GM21528 (cell line): Measurements from ENCODE around the gene HMGCS2.

Experiments used
- ATAC-seq: cut with Tn5 transposase; IDR thresholded peaks from one replicate; pipeline ENCODE4 v1.9.1; 2021; ENCODE audit warnings: mild to moderate bottlenecking, moderate library complexity; ENCODE audit not compliant: unreplicated experiment, low FRiP score

The HMGCS2 gene

DNA sequence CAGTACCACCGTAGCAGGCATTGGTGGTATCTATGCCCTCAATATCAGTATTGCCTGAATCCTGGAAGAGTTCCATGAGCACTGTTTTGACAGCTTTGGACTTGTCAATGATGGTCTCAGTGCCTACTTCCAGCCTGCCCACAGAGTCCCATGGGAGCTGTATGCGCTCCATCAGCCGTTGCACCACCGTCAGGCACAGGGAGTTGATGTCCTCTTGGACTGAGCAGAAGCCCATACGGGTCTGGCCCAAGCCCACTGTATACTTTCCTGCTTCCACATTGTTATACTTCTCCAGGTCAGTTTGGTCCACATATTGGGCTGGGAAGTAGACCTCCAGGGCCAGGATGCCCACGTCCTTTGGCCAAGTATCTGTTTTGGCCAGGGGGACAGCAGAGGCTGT lies 4.5 kb downstream of the HMGCS2 start:
- ATAC-seq: no peak

DNA sequence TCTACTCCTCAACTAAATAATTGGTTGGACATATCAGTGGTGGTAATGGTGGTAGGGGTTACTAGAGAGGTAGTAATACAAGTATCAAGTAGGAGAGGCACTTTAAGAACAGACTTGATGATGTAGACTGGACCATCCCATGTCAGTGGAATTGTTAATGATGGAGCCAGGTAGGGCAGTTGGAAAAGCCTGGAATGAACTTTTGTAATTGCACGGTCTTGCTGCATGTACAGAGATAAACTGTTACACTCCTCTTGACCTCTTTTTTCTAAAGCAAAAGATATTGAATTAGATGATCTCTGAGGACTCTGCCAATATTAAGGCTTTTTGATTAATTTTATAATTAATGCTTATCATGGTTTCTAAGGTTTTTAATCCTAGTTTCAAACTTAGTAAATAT lies 5.8 kb downstream of the HMGCS2 start:
- ATAC-seq: no peak

DNA sequence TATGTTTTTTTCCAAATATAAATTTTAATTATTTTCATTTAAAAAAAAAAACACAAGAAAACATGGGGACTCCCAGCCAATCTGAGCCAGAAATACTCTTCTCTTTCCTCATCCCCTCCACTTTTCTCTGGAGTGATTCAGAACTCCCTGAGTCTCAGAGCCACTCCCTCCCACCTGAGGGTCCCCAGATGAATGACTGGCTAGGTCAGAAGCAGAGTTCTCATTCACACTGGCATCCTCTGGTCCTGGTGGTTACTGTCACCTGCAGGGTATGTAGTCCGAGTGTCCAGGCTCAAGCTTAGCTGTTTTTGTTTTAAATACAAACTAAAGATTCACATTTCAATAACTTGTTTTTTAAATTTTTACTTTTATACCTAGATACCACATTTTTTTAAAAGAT lies 6.3 kb downstream of the HMGCS2 start:
- no peak for ATAC-seq

DNA sequence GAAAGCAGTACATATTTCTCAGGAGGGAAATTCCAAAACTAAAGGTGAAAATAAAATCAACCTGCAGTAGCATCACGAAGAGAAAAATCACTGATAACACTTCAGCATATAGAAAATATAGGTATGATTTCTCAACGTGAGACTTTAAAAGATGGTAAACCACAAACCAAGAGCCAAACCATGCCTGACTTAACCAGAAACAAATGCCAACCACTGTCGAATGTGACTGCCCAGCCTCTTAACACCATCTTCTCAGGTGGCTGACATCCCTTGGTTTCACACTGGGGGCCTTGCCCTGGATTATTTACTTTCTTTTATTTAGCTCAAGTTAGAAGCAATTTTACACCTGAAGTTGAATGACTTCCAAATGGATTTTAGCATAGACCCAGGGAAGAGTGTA lies 10.1 kb downstream of the HMGCS2 start:
- ATAC-seq: no peak

DNA sequence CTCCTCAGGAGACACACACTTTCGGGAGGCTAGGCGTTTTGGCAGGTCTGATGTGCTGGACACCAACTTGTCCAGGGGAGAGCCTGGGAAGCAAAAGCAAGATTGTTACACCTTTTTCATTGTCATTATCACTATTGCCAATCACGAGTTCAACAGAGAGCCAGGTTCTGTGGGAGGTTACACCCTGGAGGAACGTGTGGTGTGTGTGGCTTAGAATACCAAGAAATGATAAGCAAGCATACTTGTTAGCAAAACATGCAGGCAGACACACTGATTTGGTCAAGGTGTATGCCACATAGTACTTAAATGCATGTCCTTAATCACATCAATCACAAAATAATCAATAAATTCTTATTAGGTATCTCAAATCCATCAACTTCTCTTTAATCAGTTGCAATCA lies 16.1 kb downstream of the HMGCS2 start:
- ATAC-seq: no peak

DNA sequence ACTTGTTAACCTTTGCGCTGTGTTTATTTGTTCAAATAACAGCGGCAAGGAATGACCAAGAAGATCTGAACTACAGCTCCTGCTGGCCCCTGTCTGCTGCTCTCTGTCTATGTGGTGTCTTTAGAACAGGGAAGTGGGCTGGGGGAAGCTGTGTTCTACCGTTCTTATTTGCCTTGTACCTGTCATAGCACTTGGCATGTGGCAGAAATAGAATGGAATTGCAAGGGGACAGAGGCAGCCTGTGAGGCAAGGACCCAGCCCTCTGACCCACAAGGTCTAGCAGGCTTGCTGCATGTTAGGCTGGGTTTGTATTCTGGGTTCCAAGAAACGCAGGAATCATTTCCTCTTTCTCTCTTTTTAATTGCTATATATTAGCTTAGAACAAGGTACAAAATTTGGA lies 20.7 kb downstream of the HMGCS2 start:
- no peak for ATAC-seq

DNA sequence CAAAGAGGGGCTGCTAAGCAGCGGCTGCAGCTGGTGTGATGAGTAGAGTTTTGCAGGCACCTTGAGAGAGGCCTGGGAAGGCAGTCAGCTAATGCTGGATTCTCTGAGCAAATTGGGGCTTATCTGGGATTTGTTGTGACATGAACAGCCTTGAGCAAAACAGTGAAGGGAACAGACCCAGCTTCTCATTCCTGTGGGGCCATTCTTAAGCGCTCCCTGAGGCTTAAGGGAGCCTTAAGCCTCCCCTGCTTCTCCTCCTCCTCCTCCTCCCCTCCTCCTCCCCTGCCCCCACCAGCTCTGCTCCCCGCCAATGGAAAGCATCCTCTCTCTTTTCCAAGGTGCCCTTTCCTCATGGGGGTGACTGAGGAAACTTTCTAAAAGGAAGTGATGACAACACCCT lies 21.3 kb downstream of the HMGCS2 start:
- no peak for ATAC-seq

DNA sequence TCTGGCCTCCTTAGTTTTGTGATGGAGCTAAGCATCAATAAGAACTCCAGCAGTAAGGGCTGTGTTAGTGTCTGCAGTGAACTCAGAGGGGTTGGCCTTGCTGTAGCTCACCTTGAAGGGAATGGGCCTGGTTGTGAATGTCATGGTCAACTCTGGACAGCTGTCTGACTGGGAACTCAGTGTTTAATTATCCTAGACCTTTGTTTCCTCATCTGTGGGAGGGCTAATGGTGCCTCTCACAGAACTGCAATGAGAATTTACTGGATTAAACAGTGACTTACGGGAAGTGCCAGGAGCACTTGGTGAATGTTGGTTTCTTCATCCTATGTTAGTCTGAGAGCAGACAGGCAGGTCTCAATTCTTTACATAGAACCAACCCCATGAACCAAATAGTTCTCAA lies 23.7 kb downstream of the HMGCS2 start:
- no peak for ATAC-seq

DNA sequence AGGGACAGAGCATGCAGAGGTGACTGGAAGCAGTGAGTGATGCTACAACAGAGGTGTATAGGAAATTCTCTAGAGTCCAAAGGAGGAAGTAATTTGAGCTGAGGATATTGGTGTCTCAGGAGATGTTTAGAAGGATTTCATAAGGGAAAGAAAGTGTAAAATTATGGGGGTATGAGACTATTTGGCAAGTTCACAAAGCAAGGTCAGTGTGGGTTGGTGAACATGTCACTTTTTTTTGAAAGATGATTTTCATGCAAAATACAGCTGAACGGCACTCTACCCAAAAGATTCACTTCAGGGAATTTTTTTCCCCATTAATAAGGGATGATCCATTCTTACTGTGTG lies 24.1 kb downstream of the HMGCS2 start:
- ATAC-seq: no peak

DNA sequence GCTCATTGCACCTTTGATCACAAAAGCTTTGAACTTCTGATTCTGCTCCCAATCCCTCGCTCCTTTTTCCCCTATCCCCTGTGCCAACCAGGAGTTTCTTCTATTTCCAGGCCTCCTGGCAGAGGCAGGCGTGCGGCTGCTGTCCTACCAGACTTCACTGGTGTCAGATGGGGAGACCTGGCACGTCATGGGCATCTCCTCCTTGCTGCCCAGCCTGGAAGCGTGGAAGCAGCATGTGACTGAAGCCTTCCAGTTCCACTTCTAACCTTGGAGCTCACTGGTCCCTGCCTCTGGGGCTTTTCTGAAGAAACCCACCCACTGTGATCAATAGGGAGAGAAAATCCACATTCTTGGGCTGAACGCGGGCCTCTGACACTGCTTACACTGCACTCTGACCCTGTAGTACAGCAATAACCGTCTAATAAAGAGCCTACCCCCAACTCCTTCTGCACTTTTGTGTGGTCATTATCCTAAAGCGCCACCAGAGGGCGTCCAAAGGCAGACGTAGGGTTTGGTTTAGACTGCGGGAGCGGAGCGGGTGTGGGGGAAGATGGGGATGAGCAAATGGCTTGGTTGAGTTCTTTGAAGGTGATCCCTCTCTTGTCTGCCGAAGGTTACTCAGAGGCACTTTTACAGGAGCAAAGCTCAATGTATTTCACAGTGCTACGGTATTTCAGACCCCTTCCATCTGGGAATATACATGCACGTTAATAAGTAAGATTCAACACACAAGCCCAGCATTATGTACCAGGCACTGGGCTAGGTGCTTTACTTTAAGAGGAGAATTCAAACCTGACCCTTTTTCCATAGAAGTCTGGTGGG lies 24.7 kb downstream of the HMGCS2 start:
- ATAC-seq: no peak

DNA sequence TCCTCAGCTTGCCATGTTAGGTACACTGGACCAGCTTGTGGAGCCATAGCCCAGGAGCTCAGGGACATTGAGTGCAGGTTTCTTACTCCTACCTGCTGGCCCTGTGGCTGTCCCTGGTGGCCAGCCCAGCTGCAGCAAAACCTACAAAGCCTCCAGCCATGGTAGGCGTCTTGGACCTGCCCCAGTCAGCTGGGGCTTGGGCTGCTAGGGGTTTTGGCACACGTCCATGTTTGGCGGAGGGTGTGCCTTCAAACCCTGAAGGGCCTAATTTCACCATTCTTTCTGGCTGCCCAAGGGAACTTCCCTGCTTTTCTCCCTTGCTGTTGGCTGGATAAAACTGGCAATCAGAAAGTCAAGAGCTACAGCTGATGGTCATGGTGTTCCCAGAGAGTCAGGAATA lies 25.4 kb downstream of the HMGCS2 start:
- ATAC-seq: no peak

DNA sequence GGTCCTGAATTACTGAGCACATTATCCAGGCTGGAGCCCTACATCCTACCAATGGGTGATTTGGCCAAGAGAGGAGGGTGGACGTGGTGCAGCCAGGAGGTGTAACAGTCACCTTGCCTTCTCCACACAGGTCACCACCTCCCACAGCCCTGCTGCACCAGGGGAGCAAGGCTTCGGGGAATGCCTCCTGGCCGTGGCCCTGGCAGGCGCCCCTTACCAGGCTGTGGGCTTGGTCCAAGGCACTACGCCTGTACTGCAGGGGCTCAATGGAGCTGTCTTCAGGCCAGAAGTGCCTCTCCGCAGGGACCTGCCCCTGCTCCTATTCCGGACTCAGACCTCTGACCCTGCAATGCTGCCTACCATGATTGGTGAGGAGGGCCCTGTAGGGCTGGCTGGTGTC lies 26.0 kb downstream of the HMGCS2 start:
- ATAC-seq: no peak

DNA sequence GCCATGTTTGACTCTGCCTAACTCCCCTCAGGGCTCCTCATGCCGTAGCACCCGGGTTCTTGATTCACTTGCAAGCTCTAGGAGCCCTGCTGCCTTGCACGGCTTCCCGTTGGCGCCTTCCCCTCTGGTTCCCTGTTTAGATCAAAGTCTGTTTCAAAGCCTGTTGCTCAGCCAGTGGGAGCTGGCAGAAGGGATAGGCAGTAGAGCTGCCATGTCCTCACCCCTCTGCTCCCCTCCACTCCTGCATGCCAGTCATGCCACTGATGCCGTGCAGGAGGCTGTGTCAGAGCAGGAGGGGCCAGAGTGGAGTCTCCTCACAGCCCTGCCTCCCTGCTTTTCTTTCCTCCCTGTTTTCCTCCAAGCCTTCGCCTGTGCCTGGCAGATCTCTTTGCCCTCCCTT lies 26.5 kb downstream of the HMGCS2 start:
- no peak for ATAC-seq

DNA sequence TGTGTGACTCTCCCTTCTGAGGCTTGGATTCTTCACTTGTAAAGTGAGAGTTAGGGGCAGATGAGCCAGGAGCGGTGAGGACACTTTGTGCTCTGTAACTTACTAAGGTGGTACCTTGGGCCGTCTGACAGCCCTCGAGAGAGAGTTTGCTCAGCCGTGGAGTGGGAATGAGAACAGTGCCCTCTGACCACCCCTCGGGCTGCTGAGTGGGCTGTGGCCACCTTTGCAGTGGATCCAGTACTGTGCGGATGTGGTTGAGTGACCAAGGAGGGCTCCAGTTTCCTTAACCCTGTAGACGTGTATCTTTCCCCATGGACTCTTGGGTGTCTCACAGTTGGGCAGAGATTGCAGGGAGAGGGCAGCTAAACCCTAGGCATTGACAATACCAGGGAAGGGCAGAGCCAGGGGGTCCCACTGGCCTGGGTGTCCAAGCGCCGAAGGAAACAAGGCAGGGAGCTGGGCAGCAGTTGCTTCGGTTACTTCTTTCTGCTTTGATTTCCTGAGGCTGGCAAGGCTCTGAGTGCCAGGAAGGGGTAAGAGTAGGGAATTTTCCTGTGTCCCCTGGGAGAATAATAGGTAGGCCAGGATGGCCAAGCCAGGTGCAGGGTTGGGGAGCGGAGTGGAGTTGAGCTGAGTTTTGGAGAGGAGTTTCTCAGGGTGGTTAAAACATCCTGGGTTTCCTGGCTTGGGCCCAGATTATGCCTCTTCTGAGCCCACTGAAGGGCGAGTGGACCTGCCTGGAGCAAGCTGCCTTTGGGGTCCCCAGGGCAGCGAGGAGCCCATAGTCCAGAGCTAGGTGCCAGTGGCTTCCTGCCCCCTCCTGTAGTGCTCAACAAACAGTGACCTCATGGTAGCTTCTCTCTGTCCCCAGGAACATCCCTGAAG lies 27.6 kb downstream of the HMGCS2 start:
- ATAC-seq: no peak

DNA sequence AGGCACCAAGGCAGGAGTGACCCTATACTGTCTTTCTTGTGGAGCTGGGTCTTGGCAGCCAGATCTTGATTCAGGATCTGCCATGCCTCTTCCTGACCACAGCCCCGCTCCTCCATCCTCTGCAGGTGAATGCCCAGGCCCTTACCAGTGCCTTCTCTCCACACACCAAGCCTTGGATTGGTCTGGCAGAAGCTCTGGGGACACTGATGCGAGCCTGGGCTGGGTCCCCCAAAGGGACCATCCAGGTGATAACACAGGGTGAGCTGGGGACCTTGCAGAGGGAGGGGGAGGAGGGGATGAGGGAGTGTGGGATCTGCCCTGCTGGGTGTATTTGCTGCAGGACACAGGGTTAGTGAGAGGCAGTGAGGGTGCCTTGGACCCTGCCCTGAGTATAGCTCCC lies 28.4 kb downstream of the HMGCS2 start:
- no peak for ATAC-seq

DNA sequence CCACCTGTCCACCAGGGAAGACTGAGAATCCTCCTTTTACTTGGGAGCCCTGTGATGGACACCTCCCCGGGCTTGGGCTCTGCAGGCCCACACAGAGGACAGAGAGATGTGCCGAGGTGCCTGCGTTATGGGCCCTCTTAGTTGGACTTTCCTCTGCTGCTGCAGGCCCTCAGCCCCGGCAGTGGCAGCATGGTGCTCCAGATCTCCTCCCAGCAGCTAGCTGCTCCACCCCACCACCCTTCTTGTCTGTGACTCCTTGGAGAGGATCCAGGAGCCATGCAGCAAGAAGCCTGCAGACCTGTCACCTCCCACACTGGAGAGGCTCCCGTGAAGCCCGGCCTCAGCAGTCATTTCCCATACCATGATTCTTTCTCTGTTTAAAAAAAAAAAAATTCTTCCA lies 29.6 kb downstream of the HMGCS2 start:
- no peak for ATAC-seq

DNA sequence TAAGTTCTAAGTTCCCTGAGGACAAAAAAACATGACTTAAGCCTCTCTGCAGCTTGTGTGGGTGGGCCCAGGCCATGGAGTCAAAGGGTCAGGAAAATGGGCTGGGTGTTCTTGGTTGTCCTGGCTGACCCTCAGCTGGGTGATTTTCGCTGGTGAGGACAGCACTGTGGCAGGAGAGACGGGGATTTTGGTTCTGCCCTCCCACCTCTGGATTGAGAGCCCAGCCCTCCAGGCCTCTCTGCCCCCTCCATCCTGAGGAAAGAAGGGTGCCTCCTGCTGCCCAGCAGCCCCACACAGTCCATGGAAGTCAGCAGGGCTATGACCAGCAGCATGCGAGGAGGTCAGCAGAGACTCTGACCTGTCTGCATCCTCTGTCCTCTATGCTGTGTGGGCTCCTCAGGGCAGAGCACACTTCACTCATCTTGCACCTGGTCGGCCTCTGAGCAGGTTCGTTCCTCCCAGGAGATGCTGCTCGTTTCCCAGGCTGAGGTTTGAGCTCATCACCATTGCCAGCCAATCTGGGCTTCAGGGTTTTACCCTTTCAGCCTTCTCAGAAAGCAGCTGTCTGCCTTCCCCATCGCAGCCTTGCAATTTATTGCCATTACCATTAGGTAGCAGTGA lies 30.5 kb downstream of the HMGCS2 start:
- ATAC-seq: no peak

DNA sequence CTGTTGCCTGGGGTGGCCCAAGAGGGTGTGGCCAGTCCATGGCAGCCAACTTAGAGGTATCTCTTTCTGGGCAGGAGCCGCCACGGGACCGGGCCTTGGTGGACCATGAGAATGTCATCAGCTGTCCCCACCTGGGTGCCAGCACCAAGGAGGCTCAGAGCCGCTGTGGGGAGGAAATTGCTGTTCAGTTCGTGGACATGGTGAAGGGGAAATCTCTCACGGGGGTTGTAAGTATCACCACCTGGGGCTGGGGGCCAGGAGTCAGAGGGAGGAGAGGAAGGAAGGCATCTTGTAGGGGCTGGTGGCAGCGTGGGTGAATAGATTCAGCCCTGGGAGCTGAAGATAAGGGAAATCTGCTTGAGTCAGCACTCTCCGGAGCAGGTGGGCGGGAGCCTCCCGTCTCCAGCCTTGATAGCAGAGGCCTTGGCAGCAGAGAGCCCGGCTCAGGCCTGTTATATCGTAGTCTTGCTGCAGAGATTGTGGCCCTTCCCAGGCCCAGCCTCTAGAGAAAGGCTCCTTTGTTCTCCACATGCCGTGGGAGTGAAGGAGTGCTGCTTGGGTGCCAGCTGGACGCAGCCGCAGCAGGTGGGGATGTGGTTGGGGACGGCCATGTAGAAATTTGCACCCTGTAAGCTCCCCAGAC lies 31.5 kb downstream of the HMGCS2 start:
- ATAC-seq: no peak

DNA sequence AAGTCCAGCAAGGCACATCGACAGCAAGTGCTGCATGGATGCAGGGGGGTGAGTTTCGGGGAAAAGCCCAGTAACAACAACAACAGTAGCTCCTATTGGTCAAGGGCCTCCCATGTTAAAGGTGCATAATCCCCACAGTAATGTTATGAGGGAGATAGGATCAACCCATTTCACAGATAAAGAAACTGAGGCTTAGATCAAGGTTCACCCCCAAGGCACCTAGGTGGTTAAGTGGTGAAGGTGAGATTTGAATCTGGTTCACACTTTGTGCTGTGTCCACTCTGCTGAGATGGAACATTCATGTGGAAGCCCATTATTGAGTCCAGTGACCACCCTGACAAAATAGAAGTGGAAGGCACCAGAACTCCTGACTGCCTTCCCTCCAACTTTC lies 32.1 kb downstream of the HMGCS2 start:
- no peak for ATAC-seq

DNA sequence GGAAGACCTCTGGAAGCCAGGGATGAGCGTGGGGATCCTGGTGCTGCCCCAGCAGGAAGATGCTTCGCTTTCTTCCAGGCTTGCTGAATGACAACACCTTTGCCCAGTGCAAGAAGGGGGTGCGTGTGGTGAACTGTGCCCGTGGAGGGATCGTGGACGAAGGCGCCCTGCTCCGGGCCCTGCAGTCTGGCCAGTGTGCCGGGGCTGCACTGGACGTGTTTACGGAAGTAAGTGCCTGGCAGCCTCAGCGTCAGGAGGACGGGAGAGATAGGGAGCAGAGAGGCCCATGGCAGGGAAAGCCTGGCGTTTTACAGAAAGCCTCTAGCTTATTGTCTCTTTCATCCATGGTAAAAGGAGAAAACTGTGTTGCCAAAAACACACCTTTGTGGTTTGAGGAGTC lies 33.5 kb downstream of the HMGCS2 start:
- no peak for ATAC-seq

DNA sequence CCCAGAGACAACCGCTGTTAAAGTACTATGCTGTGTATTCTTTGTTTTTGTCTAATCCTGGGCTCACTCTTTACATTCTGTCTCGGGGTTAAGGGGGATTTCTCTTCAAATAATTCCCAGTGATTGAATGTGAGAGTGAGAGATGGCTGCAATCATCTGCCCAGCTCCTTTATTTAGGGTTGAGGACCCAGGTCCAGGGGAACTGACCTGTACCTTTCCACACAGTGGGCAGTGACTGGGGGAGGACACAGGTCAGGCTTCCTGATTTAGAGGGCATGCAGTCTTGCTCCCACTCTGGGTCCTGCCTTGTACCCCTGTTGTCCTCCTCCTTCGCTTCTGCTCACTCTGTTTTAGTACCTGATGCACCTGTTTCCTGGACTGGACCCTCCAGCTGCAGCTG lies 35.0 kb downstream of the HMGCS2 start:
- ATAC-seq: no peak
